Kidney (tissue), 14 donors: Measurements from ENCODE around the gene SLC6A1. TPM values are rescaled to one million over a fixed set of nuclear protein-coding genes. Genes with fewer than 3 reads are reported as not detected.

ENCODE experiments used
- DNase-seq, 5 donors: peaks; one replicate each; pipeline ENCODE4 v3.0.0-alpha.2; 2013 to 2020
- FAIRE-seq: peaks from 2 replicates; lab custom pipeline; 2012; peaks lifted over from hg19 to GRCh38; lab: Jason Lieb, UNC
- H3K27ac ChIP-seq, 2 donors: one replicate each; pipeline ENCODE4 v1.7.0; 2013; ENCODE audit warnings: low read depth in 2 of 2, low read length in 2 of 2, inconsistent platforms in 1 of 2
- H3K27me3 ChIP-seq: one replicate; pipeline ENCODE4 v1.7.1; 2013; ENCODE audit warnings: low read length, inconsistent platforms; ENCODE audit not compliant: control insufficient read depth, insufficient read depth
- H3K36me3 ChIP-seq, 3 donors: one replicate each; pipeline versions ENCODE4 v1.7.0 to v1.7.1; 2013; ENCODE audit warnings: low read length in 3 of 3, control low read depth in 1 of 3, inconsistent platforms in 1 of 3; ENCODE audit not compliant: insufficient read depth in 3 of 3, control insufficient read depth in 2 of 3
- H3K4me1 ChIP-seq, 3 donors: one replicate each; pipeline versions ENCODE4 v1.7.0 to v1.7.1; 2013; ENCODE audit warnings: low read length in 3 of 3, inconsistent platforms in 1 of 3, low read depth in 1 of 3; ENCODE audit not compliant: control insufficient read depth in 2 of 3, insufficient read depth in 2 of 3
- H3K4me3 ChIP-seq, 3 donors: one replicate each; pipeline versions ENCODE4 v1.7.0 to v1.8.1; 2013; ENCODE audit warnings: low read length in 3 of 3, control low read depth in 1 of 3, inconsistent platforms in 1 of 3
- H3K9ac ChIP-seq, 3 donors: one replicate each; pipeline versions ENCODE4 v1.7.0 to v1.7.1; 2013; ENCODE audit warnings: low read length in 3 of 3, control low read depth in 1 of 3, inconsistent platforms in 1 of 3
- H3K9me3 ChIP-seq, 3 donors: one replicate each; pipeline versions ENCODE4 v1.7.0 to v1.7.1; 2013; ENCODE audit warnings: low read length in 3 of 3, control low read depth in 1 of 3, inconsistent platforms in 1 of 3; ENCODE audit not compliant: control insufficient read depth in 2 of 3, insufficient read depth in 1 of 3
- CTCF ChIP-seq: IDR thresholded peaks from 3 replicates; pipeline ENCODE4 v1.5.1; 2012; ENCODE audit warnings: mild to moderate bottlenecking, moderate library complexity, borderline replicate concordance; ENCODE audit not compliant: insufficient read depth; ENCODE audit errors: extremely low read depth
- intact Hi-C: fragments of 100-400 bp; cut with DNase I; formaldehyde crosslinking; loops from one replicate; pipeline ENCODE4 v1.11.1; 2022
- polyA plus RNA-seq: library from polyadenylated mRNA; stranded (reverse); fragments of 350-450 nt; fragmentation: Illumina TruSeq; extraction: RNeasy Lipid Tissue Mini Kit (QIAGEN cat#74804); gene quantifications from one replicate; pipeline ENCODE4 v1.2.3, GENCODE V29; 2014; ENCODE audit warnings: low read depth, low replicate concordance; ENCODE audit not compliant: insufficient read depth
- total RNA-seq: library from RNA; stranded (reverse); fragmentation: NEBNext Ultra II Directional; extraction: Animal tissue kit (Norgen Biotek cat#: 25700); gene quantifications from one replicate; pipeline ENCODE4 v1.2.1, GENCODE V29; 2021
- donor health status: control.
- donor health status: control.
- donor health status: control.
- donor health status: control.
- donor health status: control.
- donor health status: DM: yes; HTN: yes; CAD: no.
- donor health status: Normal renal cell carcinoma (clear cell type).

Gene SLC6A1
- total and polyA plus RNA-seq, 2 donors from 2014 or later, result 2.1 TPM; not detected in 1

GRCh38 chr3:11020764-11021163, 28.2 kb downstream of the SLC6A1 start:
- no peak for FAIRE-seq
- intact Hi-C loops, result no loop called here

DNA sequence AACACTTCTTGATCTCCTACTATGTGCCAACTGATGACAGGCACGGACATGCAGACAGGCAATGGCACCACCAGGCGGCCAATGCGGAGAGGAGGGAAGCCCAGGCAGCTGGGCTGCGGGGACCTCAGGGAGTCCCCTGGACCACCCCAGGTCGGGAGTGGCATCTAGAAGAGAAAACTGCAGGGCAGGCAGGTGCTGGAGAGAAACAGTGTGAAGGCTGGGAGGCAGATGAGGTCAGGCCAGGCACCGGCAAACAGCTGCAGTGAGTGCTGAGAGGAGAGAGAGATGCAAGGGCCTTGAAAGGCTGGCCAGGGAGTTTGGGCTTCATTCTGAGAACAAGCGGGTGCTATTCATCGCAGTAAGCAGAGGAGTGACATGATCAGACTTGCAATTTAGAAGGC, 29.1 kb downstream of the SLC6A1 start:
- no peak overlapping the region for H3K4me3 ChIP-seq

More at GRCh38 chr3:11020764-11021163, 28.2 kb downstream of the SLC6A1 start:
- Histone ChIP-seq H3K9me3 (no peaks in the 10 kb centered on the region), H3K27ac (no peak overlapping the region), H3K36me3 (no peaks in the 10 kb centered on the region), H3K27me3 (no peaks in the 10 kb centered on the region), H3K4me1 (no peaks in the 10 kb centered on the region), H3K4me3 (no peak overlapping the region), H3K9ac (no peak overlapping the region)
- no peak for TF ChIP-seq CTCF
- no peak for DNase-seq

GRCh38 chr3:11022115-11022514, 29.6 kb downstream of the SLC6A1 start:
- no peak for TF ChIP-seq CTCF
- Histone ChIP-seq H3K4me1 (no peaks in the 10 kb centered on the region), H3K27ac (no peak overlapping the region), H3K36me3 (no peaks in the 10 kb centered on the region), H3K9me3 (no peaks in the 10 kb centered on the region), H3K27me3 (no peaks in the 10 kb centered on the region), H3K4me3 (no peak overlapping the region), H3K9ac (no peak overlapping the region)
- FAIRE-seq (no peak), DNase-seq (no peak)
- intact Hi-C loops, result no loop called here

More for the DNA sequence above, 29.1 kb downstream of the SLC6A1 start:
- no peaks in the 10 kb centered on the region for H3K36me3 ChIP-seq
- no peak for TF ChIP-seq CTCF
- intact Hi-C loops, result no loop called here
- H3K27ac ChIP-seq, result no peak overlapping the region
- no peaks in the 10 kb centered on the region for H3K9me3 ChIP-seq
- H3K9ac ChIP-seq, result no peak overlapping the region
- no peaks in the 10 kb centered on the region for H3K27me3 ChIP-seq
- no peak for DNase-seq
- no peak for FAIRE-seq
- H3K4me1 ChIP-seq, result no peaks in the 10 kb centered on the region

DNA sequence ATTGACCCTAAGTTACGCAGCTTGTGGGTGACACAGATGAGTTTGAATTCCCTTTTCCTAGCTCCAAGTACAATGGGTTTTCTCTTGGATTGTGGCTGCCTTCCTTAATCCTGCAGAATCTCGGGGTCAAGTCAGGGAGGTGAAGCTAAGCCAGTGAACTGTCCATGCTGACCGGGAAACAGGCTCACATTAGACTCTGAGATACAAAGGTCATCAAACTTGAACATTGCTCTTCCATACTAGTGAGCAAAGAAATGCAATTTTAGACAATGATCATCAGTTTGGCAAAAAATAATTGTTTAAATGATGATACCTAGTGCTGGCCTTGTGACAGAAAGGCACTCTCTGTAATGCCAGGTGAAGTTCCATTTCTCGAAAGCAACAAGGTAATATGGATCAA, 31.6 kb downstream of the SLC6A1 start:
- H3K9ac ChIP-seq, result no peak overlapping the region
- no peak for FAIRE-seq
- DNase-seq, result no peak
- no peaks in the 10 kb centered on the region for H3K9me3 ChIP-seq
- no peaks in the 10 kb centered on the region for H3K27me3 ChIP-seq
- intact Hi-C loops, result no loop called here
- no peaks in the 10 kb centered on the region for H3K4me1 ChIP-seq
- no peak for TF ChIP-seq CTCF
- H3K27ac ChIP-seq, result no peak overlapping the region
- no peak overlapping the region for H3K4me3 ChIP-seq
- H3K36me3 ChIP-seq, result no peaks in the 10 kb centered on the region
